Glomerular visceral epithelial cell (primary cell): ENCODE data around the gene SLC8A3.

Experiments used
- DNase-seq: peaks from one replicate; pipeline ENCODE4 v3.0.0-alpha.2; 2016; ENCODE audit errors: extremely low spot score

The SLC8A3 gene

DNA sequence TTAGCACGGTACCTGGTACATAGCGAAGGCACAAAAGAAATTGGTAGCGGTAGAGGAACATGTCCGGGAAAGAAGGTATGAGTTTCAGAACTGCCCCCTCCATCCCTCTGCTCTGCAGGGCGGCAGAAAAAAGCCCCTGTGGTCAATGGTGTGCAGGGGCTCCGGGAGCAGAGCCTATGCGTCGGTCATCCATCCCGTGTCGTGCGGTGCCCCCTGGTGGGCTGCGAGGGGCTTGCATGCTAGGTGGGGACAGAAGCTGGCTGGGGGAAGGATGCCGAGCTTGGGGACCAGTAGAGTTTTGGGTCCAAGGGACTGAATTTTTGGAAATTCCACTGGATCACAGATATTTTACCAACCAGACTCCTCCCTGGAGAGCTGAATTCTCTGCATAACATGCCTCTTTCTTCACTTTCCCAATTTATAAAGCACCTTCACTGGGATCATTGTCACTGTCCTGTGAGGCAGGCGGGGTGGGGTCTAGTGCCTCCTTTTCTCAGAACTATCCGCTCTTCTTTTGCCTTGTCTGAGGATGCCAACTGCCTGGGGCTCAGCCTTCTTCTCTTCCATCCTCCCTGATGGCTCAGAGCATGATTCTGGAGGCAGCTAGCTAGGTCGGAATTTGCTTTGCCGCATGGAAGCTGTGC, 160.8 kb downstream of the SLC8A3 start:
- peak; percentile 52 for DNase-seq

DNA sequence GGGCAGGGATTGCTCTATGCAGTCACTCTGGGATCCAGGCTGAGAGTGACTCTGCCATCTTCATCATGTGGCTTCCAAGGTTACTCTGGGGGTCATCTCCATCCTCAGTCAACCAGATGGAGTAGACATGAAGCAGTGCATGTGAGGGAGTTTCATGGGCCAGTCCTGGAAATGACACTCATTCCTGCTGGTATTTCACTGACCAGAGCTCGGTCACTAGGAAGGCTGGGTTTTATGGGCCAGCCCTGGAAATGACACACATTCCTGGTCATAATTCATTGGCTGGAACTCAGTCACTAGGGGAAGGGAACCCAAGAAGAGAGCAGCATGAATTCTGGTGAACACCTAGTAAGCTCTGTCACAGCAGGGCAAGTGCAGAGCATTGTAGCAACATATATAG, 164.9 kb downstream of the SLC8A3 start:
- no peak for DNase-seq

DNA sequence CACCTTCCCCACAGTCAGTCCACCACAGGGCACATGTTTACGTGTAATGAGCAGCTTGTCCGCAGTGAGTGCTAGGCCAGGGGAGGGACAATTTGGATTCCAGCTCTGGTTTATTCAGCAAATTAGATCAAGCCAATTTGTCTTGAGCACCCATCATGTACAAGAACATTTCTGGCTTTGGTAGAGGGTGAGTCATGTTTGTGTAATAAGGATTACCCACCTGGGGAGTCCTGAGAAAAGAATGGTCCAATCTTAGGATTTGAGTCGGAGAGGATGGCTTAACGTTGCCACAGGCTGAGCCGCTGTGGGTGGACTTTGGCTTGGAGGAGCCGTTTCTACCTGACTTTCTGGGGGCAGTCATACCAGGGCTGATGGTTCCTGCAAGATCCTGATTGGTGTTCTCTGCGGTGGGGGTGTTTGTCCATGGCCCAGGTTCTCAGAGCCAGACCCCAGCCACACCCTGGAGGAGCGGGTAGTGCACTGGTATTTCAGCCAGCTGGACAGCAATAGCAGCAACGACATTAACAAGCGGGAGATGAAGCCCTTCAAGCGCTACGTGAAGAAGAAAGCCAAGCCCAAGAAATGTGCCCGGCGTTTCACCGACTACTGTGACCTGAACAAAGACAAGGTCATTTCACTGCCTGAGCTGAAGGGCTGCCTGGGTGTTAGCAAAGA, 165.8 kb downstream of the SLC8A3 start:
- no peak for DNase-seq

DNA sequence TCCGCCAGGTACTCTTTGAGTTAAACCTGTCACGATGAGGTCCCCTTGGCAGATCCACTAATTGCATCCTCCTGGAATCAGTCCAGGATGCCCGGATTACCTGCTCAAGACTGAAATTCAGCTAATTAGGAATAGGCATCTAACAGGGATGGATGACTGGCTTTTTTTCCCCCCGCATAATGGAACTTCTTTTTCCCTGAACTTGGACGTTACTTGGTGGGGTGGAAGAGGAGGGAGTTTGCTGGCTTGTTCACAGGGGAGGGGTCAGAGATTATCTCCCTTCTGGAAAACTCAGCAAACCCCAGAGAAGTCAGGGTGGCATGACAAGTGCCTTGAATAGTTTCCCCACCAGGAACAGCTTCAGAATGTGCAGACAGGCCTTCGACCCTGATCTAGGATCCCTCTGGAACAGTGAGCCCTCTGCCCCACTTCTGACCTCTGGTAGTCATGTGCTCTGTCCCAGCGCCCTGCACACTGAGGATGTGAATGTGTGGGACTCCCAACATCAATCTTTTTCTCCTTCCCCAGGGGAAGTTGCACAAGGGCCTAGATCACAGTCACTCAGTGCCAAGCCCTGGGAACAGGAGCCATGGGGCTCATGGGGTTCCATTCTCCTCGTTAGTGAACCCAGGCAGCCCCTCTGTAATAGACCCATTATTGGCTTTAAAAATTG, 167.1 kb downstream of the SLC8A3 start:
- no peak for DNase-seq

DNA sequence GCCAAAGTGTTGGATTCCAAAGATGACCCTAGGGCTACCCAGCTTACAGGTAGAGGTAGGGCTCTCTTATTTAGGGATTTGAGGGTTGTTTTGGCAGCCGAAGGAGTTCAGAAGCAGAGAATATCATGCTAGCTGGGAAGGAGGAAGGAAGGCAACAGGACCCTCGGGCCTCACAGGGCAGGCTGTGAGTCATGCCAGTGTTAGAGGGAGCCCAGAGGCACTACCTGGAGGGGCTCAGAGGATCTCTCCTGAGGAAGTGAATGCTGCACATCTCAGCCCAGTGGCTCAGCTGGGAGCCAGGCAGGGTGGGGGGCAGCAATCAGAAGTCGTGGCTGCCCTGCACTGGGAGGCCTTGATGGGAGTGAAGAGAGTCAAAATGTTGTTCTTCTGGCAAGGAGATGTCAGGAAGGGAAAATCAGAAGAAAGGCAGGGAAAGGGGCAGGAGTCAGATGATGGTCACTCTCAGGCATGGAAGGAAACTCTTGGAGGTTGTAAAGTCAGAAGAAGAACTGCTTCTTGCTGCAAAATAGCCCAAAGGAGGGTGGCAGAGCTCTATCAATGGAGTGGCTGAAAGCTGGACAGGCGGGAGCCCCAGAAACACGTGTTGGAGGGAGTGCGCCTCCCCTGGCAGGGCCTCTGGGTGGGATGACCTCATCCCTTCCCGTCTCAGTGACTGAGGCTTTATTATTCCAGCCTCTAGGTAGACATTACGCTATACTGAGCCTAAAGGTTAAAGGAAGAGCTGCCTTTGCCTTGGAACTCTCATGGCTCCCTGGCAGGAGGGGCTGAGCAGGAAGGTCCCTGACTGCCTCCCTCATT, 168.2 kb downstream of the SLC8A3 start:
- DNase-seq = no peak

DNA sequence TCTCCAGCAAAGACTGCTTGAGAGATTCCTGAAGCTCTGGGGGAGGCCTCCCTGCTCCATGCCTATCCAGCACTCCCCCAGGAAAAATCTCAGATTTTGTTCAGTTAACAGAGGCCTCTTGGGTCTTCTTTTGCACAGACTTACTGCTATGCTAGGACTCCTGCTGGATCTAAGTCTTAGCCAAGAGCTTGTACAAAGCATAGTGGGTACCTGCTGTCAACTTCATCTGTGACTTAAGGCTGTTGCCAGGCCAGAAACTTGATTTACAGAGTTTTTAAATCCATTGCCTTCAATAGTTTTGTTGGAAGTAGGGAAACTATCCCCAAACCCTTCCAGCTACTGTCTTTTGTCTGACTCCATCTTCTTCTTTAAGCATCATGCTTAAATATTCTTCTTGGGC, 169.1 kb downstream of the SLC8A3 start:
- DNase-seq = no peak

DNA sequence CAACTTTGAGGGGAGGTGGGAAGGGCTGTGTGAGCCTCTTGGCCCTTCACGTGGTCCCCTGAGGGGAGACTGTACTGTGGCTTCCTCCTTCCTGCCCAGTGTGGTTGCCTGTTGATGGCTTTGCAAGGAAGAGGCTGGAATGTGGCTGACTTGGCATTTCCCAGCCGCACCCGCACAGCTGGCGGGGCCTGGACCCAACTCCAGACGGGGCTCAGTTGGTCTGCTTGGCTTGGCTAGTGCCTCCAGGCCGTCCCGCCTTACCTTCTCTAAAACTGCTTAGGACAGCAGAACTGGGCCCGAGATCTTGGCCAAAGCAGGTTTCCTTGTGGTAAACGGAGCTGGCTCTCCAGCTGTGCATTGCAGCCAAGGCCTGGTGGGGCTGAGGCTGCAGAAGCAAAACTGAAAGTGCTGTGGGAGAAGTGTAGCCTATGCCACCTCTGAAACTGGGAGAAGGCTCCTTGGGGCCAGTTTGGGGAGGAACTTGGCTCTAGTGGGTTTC, 170.0 kb downstream of the SLC8A3 start:
- peak; percentile 7 for DNase-seq

DNA sequence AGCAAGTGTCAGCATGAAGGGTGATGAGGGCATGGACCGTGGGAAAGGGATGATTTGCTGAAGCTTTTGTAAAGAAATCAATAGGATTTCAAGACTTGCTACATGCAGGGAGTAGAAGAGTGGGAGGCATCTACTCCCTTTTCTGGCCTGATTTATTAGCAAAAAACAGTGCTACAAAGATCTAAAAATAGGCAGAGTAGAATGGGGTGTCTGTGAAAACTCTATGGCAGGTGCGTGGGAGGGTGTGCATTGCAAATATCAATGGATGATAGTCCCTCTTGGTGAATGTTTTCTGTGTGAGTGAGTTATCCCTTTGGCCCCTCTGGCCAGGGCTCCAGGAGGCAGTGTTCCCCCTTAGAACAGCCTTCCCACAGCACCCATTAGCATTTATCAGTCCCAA, 170.5 kb downstream of the SLC8A3 start:
- no peak for DNase-seq

DNA sequence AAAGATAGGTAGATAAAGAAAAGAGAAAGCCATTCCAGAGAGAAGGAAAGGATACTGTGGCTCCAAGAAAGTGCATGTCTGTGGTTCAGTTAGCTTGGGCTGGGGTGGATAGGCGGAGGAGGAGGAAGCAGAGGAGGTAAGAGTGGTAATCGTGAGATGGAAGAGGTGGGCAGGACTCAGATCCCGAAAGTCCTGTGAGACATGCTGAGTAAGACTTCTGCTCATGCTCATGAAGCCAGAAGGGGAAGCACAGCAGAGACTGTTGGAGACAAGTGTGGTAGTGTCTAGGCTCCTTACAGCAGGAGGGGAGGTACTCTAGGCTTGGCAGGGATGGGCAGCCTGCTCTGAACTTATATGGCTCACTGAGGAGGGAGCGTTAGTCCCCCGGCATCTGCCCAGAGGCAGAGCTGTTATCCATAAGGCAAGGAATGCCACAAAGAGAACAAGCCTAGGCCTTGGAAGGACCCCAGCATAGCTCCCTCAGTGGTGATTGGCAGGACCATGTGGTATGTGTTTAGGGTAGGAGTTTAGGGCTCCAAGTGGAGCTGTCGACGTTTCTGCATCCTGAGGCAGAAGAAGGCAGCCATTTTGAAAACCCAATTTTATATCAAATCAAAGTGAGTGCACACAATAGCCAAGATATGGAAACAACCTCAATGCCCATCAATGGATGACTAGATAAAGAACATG, 174.2 kb downstream of the SLC8A3 start:
- DNase-seq = no peak

DNA sequence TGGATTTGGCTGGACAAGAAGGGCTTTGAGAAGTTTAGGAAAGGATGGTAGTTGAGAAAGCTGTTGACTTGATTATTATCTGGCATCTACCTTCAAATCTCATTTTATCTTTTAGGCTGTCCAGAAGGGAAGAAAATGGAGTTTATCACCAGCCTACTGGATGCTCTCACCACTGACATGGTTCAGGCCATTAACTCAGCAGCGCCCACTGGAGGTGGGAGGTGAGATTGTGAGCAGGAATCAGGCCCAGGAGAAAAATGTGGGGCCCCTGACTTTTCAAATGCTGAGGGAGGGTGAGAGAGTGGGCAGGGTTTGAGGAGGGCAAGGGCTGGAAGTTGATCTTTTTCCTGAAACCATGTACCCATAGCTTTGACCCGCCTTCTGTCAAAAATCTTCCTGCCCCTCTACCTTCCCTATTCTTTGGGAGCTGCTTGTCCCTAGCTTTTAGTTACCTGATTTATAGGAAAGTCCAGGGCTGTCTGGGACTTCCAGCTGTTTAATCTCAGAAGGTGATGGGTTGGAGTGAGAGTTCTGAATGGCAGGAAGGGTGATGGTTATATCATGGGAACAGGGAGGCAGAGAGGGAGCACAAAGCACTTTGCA, 175.4 kb downstream of the SLC8A3 start:
- DNase-seq = peak; percentile 43

DNA sequence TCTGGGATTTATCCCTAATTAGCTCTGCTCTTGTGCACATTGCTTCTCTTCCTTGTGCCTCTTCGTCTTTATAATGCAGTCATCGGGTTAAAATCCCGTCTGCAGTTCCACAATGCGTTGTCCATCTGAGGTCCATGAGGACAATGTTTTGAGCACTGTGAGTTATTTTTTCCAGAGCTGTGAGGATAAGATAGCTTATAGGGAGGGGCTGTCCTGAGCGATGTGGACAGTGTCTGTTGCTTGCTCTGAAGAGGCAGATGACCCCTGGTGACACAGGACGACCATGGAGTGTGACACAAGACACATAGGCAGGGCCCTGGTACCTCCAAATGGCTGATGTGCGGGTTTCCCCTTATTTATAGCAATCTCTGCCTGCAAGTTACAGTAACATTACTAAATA, 177.0 kb downstream of the SLC8A3 start:
- DNase-seq = no peak

DNA sequence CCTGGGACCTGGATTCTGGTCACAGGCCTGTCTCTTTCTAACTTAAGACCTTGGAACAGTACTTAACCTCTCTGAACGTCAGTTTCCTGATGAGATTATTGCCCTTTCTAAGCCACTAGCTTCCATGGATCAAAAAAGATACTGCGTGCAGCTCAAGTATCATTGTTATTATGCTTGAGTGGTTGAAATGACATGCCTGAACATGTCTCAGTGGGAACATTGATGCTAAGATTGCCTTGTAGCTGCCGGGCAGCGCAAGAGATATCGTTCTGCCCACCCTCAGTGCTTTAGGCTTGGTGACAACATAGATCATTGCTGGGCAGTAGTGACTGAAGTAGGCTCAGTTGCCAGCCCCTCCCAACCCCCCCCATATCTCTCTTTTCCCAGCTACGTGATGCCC, 177.7 kb downstream of the SLC8A3 start:
- DNase-seq = no peak

DNA sequence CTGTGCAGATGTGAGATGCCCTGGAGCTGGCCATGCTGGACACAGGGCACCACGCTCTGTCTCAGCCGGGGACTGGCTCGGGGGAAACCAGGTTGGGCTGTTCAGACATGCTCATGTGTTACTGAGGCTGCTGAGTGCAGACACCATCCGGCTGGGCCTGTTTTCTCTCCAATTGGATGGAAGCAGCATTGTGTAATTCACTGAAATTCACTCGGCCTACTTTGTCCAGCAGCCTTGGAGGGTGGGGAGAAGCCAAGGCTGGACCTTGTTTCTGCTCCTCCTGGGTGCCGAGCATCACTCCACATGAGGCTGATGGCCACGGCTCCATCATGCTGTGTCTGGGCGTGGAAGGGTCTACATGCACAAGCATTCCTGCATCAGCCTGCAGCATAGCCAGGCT, 178.8 kb downstream of the SLC8A3 start:
- no peak for DNase-seq

DNA sequence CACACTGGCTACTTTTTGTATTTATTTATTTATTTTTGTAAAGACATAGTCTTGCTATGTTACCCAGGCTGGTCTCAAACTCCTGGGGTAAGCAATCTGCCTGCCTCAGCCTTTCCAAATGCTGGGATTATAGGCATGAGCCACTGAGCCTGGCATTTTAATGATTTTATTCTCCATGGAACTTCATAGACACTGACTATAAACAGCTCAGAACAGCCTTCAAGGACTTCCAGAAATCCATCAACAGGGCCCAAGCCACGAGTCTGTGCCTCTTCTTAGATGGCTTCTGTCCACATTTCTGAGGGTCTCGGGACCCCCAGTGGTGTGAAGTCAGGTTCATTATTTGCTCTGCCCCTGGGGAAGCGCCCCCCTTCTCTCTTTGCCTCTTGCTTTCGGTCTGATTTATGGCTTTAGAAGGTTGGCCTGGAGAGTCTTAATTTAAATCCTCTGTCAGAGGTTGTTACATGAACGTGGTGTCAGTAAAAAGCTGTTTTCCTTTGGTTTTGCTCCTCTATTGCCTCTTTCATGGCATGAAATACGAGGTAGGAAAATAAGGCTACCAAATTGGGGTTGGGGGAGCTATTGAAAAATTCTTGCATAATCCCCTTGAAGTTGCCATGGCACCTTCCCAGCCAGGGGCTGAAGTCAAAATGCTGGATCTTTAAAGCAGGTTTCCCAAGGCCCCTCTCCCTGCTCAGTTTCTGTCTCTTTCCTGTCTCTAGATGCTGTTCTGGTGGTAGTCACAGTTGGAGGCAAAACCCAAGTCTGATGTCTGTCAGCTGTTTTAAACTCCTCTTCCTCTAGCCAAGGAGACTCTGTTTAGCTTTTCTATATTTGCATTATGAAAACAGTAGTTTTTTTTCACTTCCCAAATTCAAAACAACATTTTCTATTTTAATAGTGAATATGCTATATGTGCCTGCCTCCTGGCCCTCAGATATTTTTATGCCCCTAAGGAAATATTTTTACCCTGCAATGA, 180.2 kb downstream of the SLC8A3 start:
- no peak for DNase-seq

DNA sequence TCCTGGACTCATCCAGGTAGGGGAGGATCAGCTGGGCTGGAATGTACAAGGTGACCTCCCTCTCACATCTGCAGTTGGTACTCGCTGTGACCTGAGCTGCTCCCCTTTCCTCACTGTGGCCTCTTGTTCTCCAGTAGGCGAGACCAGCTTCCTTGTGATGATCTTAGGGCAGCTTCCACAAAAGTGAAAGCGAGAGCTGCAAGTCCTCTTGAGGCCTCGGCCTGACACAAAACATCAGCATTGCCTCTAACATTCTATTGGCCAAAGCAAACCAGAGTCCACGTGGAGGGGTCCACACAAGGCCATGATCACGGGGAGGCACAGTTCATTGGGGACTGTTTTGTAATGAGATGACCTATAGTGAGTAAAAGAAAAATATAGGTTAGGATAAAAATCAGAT, 182.1 kb downstream of the SLC8A3 start:
- DNase-seq = no peak

DNA sequence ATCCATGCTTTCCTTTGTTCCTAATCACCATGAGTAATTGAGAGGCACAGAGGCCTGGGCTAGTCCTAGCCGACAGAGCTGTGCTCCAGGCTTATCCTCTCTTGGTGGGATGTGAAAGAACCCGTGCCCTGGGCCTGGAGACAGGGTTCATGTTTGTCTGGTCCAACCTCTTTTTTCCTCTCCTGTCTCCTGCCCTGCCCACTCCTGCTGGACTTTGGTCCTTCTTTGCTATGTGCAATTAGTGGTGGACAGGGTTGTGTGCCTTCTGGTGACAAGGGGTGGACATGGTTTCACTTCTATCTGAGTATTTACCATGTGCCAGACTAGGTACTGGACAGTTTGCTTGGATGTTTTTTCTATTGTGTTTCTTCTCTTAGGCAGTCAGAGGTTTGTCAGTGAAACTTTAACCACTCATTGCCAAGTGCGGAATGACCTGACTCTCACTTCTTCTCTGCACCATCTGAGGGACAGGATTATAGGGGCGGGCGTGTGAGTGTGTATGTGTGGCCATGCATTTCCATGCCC, 183.4 kb downstream of the SLC8A3 start:
- no peak for DNase-seq

DNA sequence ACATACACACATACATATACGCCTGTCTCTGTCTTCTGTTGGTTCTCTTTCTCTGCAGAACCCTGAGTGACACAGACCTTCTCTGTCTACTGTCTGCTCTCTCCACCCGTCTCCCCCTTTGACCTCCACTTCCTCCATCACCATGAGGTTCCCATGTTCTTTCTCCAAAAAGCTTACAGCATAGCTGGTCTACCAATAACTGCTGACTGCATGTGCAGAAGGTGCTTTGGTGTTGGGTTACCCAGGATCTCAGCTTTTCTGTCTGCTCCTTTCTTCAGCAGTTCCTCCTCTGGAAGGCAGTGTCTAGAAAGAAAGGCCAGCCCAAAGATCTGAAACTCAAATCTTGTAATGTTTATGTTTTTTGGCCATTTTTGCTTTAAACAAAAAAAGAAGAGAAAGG, 184.0 kb downstream of the SLC8A3 start:
- DNase-seq = no peak

DNA sequence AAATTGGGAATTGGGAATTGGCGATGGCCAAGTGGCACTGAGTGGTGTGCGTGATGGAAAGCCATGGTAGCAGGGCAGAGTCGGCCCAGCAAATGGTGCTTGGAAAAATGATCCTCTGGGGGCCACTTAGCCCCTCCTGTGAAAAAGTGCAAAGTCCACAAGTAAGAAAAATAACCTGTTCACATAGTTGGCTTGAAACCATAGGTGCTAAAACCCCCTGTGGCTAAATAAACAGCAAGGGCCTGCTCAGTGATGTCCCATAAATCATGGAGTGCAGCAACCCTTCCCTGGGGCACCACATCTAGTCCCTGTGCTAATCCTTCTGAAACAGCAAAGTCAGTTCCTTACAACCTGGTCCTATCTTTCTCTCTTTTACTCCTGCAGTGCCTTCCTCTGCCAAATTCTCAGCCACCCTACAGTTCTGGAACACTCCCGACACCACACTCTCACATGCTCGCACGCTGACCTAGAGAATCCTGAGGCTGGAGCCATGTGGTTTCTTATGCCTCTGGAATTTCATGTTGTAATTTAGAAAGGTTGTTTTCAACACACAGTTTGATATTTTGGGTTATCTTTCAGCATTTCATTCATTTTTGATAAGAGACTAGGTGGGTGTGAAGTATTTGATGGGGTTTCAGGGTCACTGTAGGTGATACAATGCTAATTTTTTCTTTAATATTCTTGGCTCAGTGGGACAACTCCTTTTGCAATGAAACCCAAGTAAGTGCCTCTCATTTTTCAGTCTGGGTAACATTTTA, 186.0 kb downstream of the SLC8A3 start:
- no peak for DNase-seq

DNA sequence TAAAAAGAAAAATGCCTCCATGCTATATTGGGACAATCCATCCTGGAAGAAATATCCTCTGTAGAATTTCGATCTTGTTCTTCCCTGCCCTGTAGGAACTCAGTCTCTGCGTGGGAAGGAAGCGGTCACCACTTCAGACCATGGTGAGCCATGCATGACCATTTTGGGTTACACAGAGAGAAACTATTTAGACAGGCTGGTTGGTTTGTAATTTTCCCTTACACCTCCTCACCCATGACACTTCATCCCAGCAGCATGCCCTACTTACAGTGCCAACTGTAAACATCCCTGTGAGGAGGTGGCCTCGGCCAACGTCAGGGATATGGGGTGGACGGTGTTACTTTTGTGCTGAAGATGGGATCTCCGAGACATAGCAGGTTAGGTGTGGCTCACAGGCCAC, 188.2 kb downstream of the SLC8A3 start:
- DNase-seq = peak; percentile 89
